Activated naive CD4-positive, alpha-beta T cell treated with anti-CD3 and anti-CD28 coated beads, Interleukin-2, amount 50 U/mL, for 72 hours (primary cell): ENCODE measurements around the gene CENPB. TPM values are rescaled to one million over a fixed set of nuclear protein-coding genes. Genes with fewer than 3 reads are reported as not detected.
"Not testable (repeated sequence)": the region's sequence is repeated elsewhere in the genome, so short reads cannot be mapped to it uniquely, and the experiment has no call there.

Experiments
- ATAC-seq, 2 donors: fragments of 150-1000 bp; cut with Tn5 transposase; 2 replicates each; pipeline ENCODE4 v1.10.0; 2021; ENCODE audit warnings: mild to moderate bottlenecking in 2 of 2, moderate library complexity in 2 of 2
- DNase-seq, 2 donors: peaks; one replicate each; pipeline ENCODE4 v3.0.0; 2021 to 2022; ENCODE audit warnings: low spot score in 2 of 2
- H3K27ac Mint-ChIP-seq, 2 donors: one replicate each; pipeline ENCODE4 v1.8.0; 2022; ENCODE audit warnings: mild to moderate bottlenecking in 2 of 2, mixed read lengths in 2 of 2
- H3K36me3 Mint-ChIP-seq, 2 donors: one replicate each; pipeline ENCODE4 v1.8.0; 2022; ENCODE audit warnings: mixed read lengths in 2 of 2
- H3K9me3 Mint-ChIP-seq, 2 donors: one replicate each; pipeline ENCODE4 v1.8.0; 2022; ENCODE audit warnings: mixed read lengths in 2 of 2
- total RNA-seq, 2 donors: library from RNA; stranded (reverse); gene quantifications; one replicate each; pipeline ENCODE4 v1.2.3, GENCODE V29; 2022

The CENPB gene
- 10 to 100 TPM; 34.4 to 48.1 TPM for total RNA-seq

DNA sequence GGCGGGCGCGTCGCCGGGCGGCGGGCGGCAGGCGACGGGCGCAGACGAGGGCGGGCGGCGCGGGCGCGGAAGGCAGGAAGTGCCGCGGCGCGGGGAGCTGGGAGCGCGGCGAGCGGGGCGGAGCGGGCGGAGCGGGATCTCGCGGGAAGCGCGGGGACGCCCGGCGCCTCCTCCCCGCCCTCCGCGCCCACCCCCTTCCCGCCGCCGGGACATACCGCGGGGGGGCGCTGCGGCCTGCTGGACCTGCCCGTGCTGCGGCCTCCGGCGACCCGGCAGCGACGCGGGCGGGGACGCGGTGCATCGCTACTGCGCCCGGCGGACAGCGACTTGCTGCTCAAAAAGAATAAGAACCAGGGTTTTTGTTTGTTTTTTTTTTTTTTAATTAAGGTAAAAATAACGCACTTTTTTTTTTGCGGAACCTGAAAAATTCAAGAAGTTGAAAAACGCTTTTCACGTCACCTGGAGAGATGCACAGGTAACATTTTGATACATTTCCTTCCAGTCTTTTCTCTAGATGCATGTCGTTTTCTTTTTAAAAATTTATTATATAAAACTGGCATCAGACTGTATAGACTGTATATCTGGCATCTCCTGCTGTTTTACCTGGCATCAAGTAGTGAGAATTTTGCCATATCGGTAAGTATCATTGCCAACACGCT is at the start of gene CENPB:
CENPB (minus strand) TSS at position 76 of the 659 bp plus-strand sequence. CDS start 257 bp downstream, outside the sequence.
- peaks cover 8 to 9% of the 10 kb centered on the region in 2 donors for H3K36me3 Mint-ChIP-seq
- DNase-seq (peak; percentile 92 to 99), ATAC-seq (peak; percentile 94 to 96)
- H3K9me3 Mint-ChIP-seq = no peaks in the 10 kb centered on the region
- peak within 1 kb of the TSS; percentile 44 to 63 for H3K27ac Mint-ChIP-seq

GRCh38 chr20:3836132-3836531 is 49.6 kb upstream of the CENPB start:
- no peaks in the 10 kb centered on the region for H3K9me3 Mint-ChIP-seq
- no peaks in the 10 kb centered on the region for H3K36me3 Mint-ChIP-seq
- ATAC-seq (no peak), DNase-seq (no peak)
- H3K27ac Mint-ChIP-seq = no peak overlapping the region

DNA sequence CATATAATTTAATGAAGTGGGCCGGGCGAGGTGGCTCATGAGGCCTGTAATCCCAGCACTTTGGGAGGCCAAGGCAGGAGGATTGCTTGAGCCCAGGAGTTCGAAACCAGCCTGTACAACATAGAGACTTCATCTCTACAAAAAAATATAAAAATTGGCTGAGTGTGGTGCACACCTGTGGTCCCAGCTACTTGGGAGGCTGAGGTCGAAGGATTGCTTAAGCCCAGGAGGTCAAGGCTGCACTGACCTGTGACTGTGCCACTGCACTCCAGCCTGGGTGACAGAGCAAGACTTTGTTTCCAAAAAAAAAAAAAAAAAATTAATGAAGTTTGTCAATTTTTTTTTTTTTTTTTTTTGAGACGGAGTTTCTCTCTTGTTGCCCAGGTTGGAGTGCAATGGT is 43.4 kb upstream of the CENPB start:
- ATAC-seq, H3K27ac Mint-ChIP-seq, H3K9me3 Mint-ChIP-seq, H3K36me3 Mint-ChIP-seq, DNase-seq: not testable (repeated sequence)

DNA sequence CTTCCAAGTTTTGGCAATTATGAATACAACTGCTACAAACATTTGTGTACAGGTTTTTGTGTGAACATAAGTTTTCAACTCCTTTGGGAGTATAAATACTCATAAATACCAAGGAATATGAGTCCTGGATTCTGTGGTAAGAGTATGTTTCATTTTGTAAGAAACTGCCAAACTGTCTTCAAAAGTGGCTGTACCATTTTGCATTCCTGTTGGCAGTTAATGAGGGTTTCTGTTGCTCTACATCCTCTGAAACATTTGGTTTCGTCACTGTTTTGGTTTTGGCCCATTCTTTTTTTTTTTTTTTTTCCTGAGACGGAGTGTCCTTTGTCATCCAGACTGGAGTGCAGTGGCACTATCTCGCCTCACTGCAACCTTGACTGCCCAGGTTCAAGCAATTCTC is 42.3 kb upstream of the CENPB start:
- Mint-ChIP-seq H3K36me3 (no peaks in the 10 kb centered on the region), H3K27ac (no peak overlapping the region), H3K9me3 (no peaks in the 10 kb centered on the region)
- DNase-seq = no peak
- no peak for ATAC-seq

DNA sequence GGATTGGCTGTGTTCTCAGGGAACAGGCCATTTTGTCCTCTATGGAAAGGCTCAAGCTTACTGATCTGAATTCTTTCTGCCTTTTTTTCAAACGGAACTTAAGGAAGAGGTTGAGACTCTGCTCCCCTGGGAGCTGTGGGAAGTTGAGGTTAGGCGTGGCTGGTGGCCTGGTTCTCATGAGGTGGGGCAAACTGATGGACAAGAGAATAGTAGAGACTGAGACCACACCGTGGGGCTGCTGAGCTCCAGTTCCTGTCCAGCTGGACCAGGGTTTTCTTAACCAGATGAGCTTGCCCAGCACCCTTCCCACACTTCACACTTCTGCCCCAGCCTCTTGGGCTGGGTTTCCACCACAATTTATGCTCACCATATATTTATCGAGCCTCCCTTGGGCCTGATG is 39.9 kb upstream of the CENPB start:
- DNase-seq = no peak
- ATAC-seq = no peak
- peak overlapping the region in 1 of 2 donors; percentile 82 for H3K27ac Mint-ChIP-seq

DNA sequence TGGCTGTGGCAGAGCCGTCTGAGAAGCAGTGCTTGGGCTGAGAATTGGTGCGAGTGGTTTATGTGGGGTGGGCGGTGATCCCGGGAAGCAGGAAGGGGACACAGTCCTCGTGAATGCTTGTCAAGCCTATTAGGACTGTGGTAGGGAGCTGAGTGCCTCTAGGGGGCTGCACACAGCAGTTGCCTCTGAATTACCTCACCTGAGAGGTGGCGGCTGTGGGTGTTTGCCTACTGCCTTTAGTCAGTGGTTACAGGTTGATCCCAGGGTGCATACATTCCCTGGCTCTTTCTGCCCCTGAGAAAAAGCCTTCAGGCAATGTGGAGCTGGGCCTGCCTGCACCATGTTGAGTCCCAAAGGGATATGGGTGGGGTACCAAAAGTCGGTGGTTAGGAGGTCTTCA is 39.0 kb upstream of the CENPB start:
- ATAC-seq = no peak
- no peak for DNase-seq
- Mint-ChIP-seq H3K36me3 (peaks cover 0 to 14% of the 10 kb centered on the region in 2 donors), H3K27ac (peak overlapping the region in 1 of 2 donors; percentile 38), H3K9me3 (no peaks in the 10 kb centered on the region)

More for the DNA sequence above, 39.9 kb upstream of the CENPB start:
- Mint-ChIP-seq H3K9me3 (no peaks in the 10 kb centered on the region), H3K36me3 (peaks cover 0 to 8% of the 10 kb centered on the region in 2 donors)

DNA sequence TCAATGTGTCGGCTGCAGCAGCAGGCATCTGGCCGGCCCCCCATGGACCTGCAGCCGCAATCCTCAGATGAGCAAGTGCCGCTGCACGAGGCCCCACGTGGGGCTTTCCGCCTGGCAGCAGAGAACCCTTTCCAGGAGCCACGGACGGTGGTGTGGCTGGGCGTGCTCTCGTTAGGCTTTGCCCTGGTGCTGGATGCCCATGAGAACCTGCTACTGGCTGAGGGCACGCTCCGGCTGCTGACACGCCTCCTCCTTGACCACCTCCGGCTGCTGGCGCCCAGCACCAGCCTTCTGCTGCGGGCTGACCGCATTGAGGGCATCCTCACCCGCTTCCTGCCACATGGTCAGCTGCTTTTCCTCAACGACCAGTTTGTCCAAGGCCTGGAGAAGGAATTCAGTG is 37.3 kb upstream of the CENPB start:
- Mint-ChIP-seq H3K27ac (no peak overlapping the region), H3K36me3 (peaks cover 0 to 14% of the 10 kb centered on the region in 2 donors), H3K9me3 (no peaks in the 10 kb centered on the region)
- ATAC-seq = no peak
- no peak for DNase-seq

- ATAC-seq (no peak), DNase-seq (no peak)
- Mint-ChIP-seq H3K36me3 (peaks cover 0 to 14% of the 10 kb centered on the region in 2 donors), H3K27ac (peak overlapping the region in 1 of 2 donors; percentile 96), H3K9me3 (no peaks in the 10 kb centered on the region)
Measured at GRCh38 chr20:3821996-3822395, 35.5 kb upstream of the CENPB start.

DNA sequence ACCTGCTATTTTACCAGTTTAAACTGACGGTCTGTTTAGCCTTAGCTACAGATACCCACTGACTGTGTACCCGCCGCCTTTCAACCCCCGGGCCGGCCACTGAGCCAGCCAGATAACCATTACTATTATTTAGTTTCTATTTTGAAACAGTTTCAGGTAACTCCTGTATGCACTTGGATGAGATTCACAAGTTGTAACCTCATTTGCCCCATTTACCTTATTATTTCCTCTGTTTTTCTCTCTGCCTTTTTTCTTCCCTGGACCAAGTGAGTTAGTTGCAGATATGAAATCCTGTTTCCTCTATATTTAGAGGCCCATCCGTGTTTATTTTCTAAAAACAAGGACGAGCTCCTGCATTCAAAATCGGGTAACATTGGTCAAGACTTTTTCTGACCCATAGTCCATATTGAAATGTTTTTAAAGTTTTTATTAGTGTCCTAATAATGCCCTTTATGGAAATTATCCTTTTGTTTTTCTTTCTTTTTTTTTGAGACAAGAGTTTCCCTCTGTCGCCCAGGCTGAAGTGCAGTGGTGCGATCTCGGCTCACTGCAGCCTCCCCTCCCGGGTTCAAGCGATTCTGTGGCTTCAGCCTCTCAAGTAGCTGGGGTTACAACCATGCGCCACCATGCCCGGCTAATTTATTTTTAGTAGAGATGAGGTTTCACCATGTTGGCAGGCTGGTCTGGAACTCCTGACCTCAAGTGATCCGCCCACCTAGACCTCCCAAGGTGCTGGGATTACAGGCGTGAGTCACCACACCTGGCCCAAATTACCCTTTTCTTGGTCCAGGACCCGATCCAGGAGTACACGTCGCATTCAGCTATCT is 34.6 kb upstream of the CENPB start:
- Mint-ChIP-seq H3K27ac (peak overlapping the region; percentile 96 to 97), H3K36me3 (peaks cover 0 to 14% of the 10 kb centered on the region in 2 donors), H3K9me3 (no peaks in the 10 kb centered on the region)
- no peak for DNase-seq
- ATAC-seq = no peak

GRCh38 chr20:3820048-3820900 is 33.7 kb upstream of the CENPB start, which contains the start of gene AP5S1:
Gene AP5S1, plus strand, starts transcription at chr20:3820547. Its CDS starts 1,571 bp downstream, at chr20:3822118.
- Mint-ChIP-seq H3K9me3 (no peaks in the 10 kb centered on the region), H3K27ac (peak within 1 kb of the TSS; percentile 96 to 97), H3K36me3 (peaks cover 0 to 14% of the 10 kb centered on the region in 2 donors)
- ATAC-seq (peak; percentile 86 to 90), DNase-seq (peak; percentile 94 to 96)

DNA sequence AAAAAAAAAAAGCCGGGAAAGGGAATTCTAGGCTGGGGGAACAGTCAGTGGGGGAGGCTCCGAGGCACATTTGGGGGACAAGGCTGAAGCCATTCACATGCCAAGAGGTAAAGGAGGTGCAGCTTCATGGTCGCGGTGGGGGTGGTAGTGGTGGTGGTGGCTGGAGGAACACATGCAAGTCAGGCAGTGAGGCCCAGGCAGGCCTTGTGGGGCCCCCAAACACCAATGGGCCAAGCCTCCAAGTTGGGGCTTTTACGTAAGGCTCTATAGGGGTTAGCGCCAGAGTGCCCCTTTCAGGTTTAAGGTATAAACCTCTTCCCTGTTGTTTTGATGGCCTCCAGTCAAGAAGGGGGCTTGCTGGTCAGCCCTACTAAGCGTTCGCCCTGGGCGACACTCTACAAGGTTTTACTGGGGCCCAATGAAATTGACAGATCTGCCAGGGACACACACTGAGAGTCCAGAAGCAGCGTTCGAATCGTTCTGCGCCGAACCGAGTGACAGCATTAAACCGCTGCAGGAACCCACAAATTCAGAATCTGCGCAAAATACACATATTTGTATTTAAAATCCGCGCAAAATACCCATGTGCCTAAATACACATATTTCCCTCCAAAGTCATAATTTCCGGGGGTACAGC is 33.0 kb upstream of the CENPB start:
- peak overlapping the region; percentile 92 to 96 for H3K27ac Mint-ChIP-seq
- DNase-seq (no peak), ATAC-seq (no peak)
- H3K9me3 Mint-ChIP-seq = no peaks in the 10 kb centered on the region
- peaks cover 0 to 14% of the 10 kb centered on the region in 2 donors for H3K36me3 Mint-ChIP-seq

DNA sequence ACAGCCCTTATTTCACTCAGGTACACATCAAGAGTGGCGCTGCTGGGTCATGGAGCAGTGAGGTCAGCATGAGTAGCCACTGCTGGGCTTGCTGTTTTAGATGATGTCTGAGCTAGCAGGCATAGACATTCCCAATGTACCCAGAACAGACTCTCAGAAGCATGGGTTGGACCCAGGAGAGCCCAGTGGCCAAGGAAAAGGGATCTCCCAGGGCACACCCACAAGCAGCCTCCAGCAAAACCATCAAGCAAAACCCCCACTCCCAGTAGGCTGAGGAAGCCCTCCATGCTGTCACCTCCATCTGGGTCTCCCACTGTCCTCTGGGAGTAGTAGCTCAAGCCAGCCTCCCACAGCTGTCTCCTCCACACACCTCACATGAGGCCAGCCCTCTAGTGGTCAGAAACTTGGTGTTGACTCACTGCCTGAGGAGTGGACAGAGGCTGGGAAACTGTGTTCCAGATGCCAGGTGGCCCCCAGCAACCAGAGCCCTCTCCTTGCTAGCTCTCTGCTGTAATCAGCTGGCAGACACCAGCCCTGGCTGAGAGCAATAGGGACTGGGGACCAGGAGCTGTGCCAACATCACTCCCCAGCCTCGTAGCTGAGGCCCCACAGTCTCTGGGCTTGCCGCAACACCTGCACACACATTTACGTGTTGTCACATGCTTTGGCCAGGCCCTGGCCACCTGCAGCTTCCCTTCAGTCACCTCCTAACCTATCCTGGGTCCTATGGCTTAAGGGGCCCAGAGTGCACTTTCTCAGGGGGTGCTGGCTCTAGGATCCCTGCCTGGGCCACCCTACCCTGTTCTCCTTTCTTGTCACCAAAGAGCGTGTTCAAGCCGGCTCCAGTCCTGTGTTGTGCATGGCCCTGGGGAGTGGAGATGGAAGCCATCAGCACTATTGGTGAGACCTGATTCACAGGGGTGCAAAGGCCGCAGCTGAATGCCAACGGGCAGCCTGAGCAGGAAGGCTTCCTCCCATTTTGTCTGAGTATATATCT is 31.9 kb upstream of the CENPB start:
- no peak for ATAC-seq
- Mint-ChIP-seq H3K27ac (peak overlapping the region in 1 of 2 donors; percentile 96), H3K9me3 (no peaks in the 10 kb centered on the region), H3K36me3 (peaks cover 0 to 14% of the 10 kb centered on the region in 2 donors)
- no peak for DNase-seq

- Mint-ChIP-seq H3K9me3 (no peaks in the 10 kb centered on the region), H3K36me3 (peaks cover 8 to 10% of the 10 kb centered on the region in 2 donors), H3K27ac (peak overlapping the region in 1 of 2 donors; percentile 52)
- ATAC-seq (no peak), DNase-seq (no peak)
Measured at GRCh38 chr20:3815703-3816315, 29.3 kb upstream of the CENPB start.

DNA sequence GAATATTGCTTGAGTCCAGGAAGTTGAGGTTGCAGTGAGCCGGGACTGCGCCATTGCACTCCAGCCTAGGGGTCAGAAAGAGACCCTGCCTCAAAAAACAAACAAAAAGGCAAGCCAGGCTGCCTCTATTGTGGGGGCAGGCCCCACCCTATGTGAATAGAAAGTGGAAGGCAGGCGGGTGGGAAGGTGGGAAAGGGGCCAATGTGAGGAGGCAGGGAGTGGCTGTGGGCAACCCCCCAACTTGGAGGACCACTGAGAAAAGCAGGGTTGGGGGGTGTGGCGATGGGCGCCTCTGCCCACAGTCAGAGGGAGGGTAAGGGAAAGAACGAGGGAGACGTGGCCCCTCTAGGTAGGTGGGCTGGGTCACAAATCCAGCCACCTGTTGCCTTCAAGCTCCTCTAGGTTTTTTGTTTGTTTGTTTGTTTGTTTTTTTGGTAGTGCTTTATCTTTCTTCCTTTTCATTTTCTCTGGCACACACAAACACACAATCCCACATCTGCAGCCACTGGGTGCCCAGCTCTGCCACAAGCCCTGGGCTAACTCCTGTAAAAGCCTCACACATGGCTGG is 28.5 kb upstream of the CENPB start:
- DNase-seq = no peak
- Mint-ChIP-seq H3K27ac (peak overlapping the region; percentile 6 to 52), H3K36me3 (peaks cover 7 to 10% of the 10 kb centered on the region in 2 donors), H3K9me3 (no peaks in the 10 kb centered on the region)
- no peak for ATAC-seq
